ENCODE data around the gene TMEM168. TPM values are rescaled to one million over a fixed set of nuclear protein-coding genes. Genes with fewer than 3 reads are reported as not detected.
A peak's percentile ranks its signal among the peaks of the same experiment; 100 is the strongest.
"Not testable (repeated sequence)": the region's sequence is repeated elsewhere in the genome, so short reads cannot be mapped to it uniquely, and the experiment has no call there.

TMEM168 gene
- polyA plus RNA-seq, result 10 to 100 TPM in 1 of 3 donors, 1 to 10 TPM in 2; 3.1 to 13.6 (median 4.6) TPM

GRCh38 chr7:112789817-112790585 is at the start of gene TMEM168:
Gene TMEM168 (minus strand): TSS chr7:112790393. CDS start chr7:112784825, 5,568 bp downstream.
- peak within 1 kb of the TSS; percentile 91 for H3K27ac ChIP-seq (ENCODE audit: low read depth, low read length)
- WGBS, 3 donors, result 0 to 3% (median 1%) methylated on average over 67 of the region's 67 CpGs

- not testable (repeated sequence) for H3K27ac ChIP-seq (ENCODE audit: low read depth, low read length)
- WGBS, 3 donors, result 85 to 92% (median 90%) methylated on average over 4 of the region's 4 CpGs
Measured at GRCh38 chr7:112835928-112836327, 45.7 kb upstream of the TMEM168 start.

- WGBS, 3 donors, result 95 to 97% (median 95%) methylated on average over 3 of the region's 3 CpGs
- H3K27ac ChIP-seq (ENCODE audit: low read depth, low read length), result no peak overlapping the region
Measured at GRCh38 chr7:112833082-112833481, 42.9 kb upstream of the TMEM168 start.

GRCh38 chr7:112830769-112831168 is 40.6 kb upstream of the TMEM168 start:
- no peak overlapping the region for H3K27ac ChIP-seq (ENCODE audit: low read depth, low read length)

- no peak overlapping the region for H3K27ac ChIP-seq (ENCODE audit: low read depth, low read length)
- 93 to 97% (median 95%) methylated on average over 1 of the region's 1 CpG for WGBS, 3 donors
Measured at GRCh38 chr7:112828696-112829095, 38.5 kb upstream of the TMEM168 start.

- no peak overlapping the region for H3K27ac ChIP-seq (ENCODE audit: low read depth, low read length)
Measured at GRCh38 chr7:112821345-112821744, 31.2 kb upstream of the TMEM168 start.

- no peak overlapping the region for H3K27ac ChIP-seq (ENCODE audit: low read depth, low read length)
- WGBS, 3 donors, result 92 to 97% (median 95%) methylated on average over 3 of the region's 3 CpGs
Measured at GRCh38 chr7:112819536-112819935, 29.3 kb upstream of the TMEM168 start.

GRCh38 chr7:112806156-112806555 is 16.0 kb upstream of the TMEM168 start:
- no peak overlapping the region for H3K27ac ChIP-seq (ENCODE audit: low read depth, low read length)
- WGBS, 3 donors, result 66 to 90% (median 84%) methylated on average over 4 of the region's 4 CpGs

- 94 to 97% (median 96%) methylated on average over 3 of the region's 3 CpGs for WGBS, 3 donors
- no peak overlapping the region for H3K27ac ChIP-seq (ENCODE audit: low read depth, low read length)
Measured at GRCh38 chr7:112802406-112802805, 12.2 kb upstream of the TMEM168 start.

- H3K27ac ChIP-seq (ENCODE audit: low read depth, low read length), result no peak overlapping the region
- WGBS, 3 donors, result 82 to 95% (median 83%) methylated on average over 2 of the region's 2 CpGs
Measured at GRCh38 chr7:112800486-112800885, 10.3 kb upstream of the TMEM168 start.

GRCh38 chr7:112799448-112800120 is 9.4 kb upstream of the TMEM168 start:
- no peak overlapping the region for H3K27ac ChIP-seq (ENCODE audit: low read depth, low read length)
- WGBS, 3 donors, result 70 to 80% (median 74%) methylated on average over 3 of the region's 3 CpGs

GRCh38 chr7:112798274-112799159 is 8.3 kb upstream of the TMEM168 start:
- H3K27ac ChIP-seq (ENCODE audit: low read depth, low read length), result no peak overlapping the region

GRCh38 chr7:112796552-112796951 is 6.4 kb upstream of the TMEM168 start:
- H3K27ac ChIP-seq (ENCODE audit: low read depth, low read length), result not testable (repeated sequence)

More at GRCh38 chr7:112798274-112799159, 8.3 kb upstream of the TMEM168 start:
- WGBS, 3 donors, result 63 to 82% (median 74%) methylated on average over 2 of the region's 2 CpGs

GRCh38 chr7:112792441-112792840 is 2.2 kb upstream of the TMEM168 start:
- H3K27ac ChIP-seq (ENCODE audit: low read depth, low read length), result no peak overlapping the region
- 51 to 95% (median 92%) methylated on average over 3 of the region's 3 CpGs for WGBS, 3 donors

- H3K27ac ChIP-seq (ENCODE audit: low read depth, low read length), result no peak overlapping the region
- WGBS, 3 donors, result 93 to 96% (median 96%) methylated on average over 15 of the region's 15 CpGs
Measured at GRCh38 chr7:112791465-112792168, 1.4 kb upstream of the TMEM168 start.

- H3K27ac ChIP-seq (ENCODE audit: low read depth, low read length), result no peak overlapping the region
- 15 to 34% (median 18%) methylated on average over 12 of the region's 12 CpGs for WGBS, 3 donors
Measured at GRCh38 chr7:112790586-112791003, 402 bp upstream of the TMEM168 start.

- 0 to 5% (median 0%) methylated on average over 2 of the region's 2 CpGs for WGBS, 3 donors
- peak overlapping the region; percentile 91 for H3K27ac ChIP-seq (ENCODE audit: low read depth, low read length)
Measured at GRCh38 chr7:112789453-112789816, 758 bp downstream of the TMEM168 start.

GRCh38 chr7:112788778-112789343 is 1.3 kb downstream of the TMEM168 start:
- H3K27ac ChIP-seq (ENCODE audit: low read depth, low read length), result no peak overlapping the region
- WGBS, 3 donors, result 70 to 93% (median 80%) methylated on average over 3 of the region's 3 CpGs
